HCT116 (cell line): ENCODE measurements around the gene SLC12A4. TPM values are rescaled to one million over a fixed set of nuclear protein-coding genes. Genes with fewer than 3 reads are reported as not detected.

Experiments
- ATAC-seq: fragments of 200-7000 bp; cut with Tn5 transposase; 2 replicates; pipeline ENCODE4 v1.9.1; 2020; ENCODE audit warnings: mild to moderate bottlenecking, moderate library complexity
- BruUV-seq: library from RNA; stranded (reverse); fragments of 400-500 nt; replicated peaks from 2 replicates; lab custom pipeline; 2021; lab: Mats Ljungman, UMichigan
- CTCF ChIA-PET: fragments of 300-600 bp; sonication (Branson Sonifier 250); formaldehyde crosslinking; loops from one replicate; lab custom pipeline; 2021; ENCODE audit warnings: antibody characterized with exemption; lab: Charles Lee
- POLR2A ChIA-PET: fragments of 300-600, 350-600 bp; sonication (Branson Sonifier 250); formaldehyde crosslinking; loops from one replicate; lab custom pipeline; 2021; ENCODE audit warnings: antibody characterized with exemption; lab: Charles Lee
- RAD21 ChIA-PET, 2 experiments: fragments of 300-600 bp; sonication (Branson Sonifier 250); formaldehyde crosslinking; loops; one replicate each; lab custom pipeline; 2023; ENCODE audit warnings: low total read pairs in 2 of 2; ENCODE audit not compliant: uncharacterized antibody in 2 of 2, unreplicated experiment in 2 of 2, low non-redundant PET in 1 of 2; lab: Charles Lee
- DNase-seq: peaks from one replicate; pipeline ENCODE4 v3.0.0-alpha.2; 2010; ENCODE audit warnings: low read depth, low spot score
- H2AFZ ChIP-seq: fragments of 200-600 bp; shearing (Covaris generic), sonication (generic); 2 replicates; pipeline ENCODE4 v1.6.1; 2017; ENCODE audit warnings: low read depth, mixed run types, mixed read lengths, antibody characterized with exemption, low read length; ENCODE audit not compliant: poor library complexity, severe bottlenecking
- H3K27ac ChIP-seq: 2 replicates; pipeline ENCODE4 v1.5.1; 2012; ENCODE audit warnings: low read depth, low read length
- H3K27me3 ChIP-seq: fragments of 200-600 bp; sonication (generic); 2 replicates; pipeline ENCODE4 v1.6.1; 2016; ENCODE audit warnings: mixed run types, low read length, mixed read lengths; ENCODE audit not compliant: insufficient read depth
- H3K36me3 ChIP-seq, 2 experiments: fragments of 200-500 bp in 1 of 2; fragments of 200-600 bp in 1 of 2; sonication (Bioruptor generic) in 1 of 2; sonication (generic) in 1 of 2; 2 replicates each; pipeline versions ENCODE4 v1.5.1 to v1.6.1; 2014 to 2016; ENCODE audit warnings: low read length in 2 of 2, inconsistent platforms in 1 of 2, mixed read lengths in 1 of 2, mixed run types in 1 of 2; ENCODE audit not compliant: insufficient read depth in 2 of 2, control insufficient read depth in 1 of 2
- H3K4me1 ChIP-seq, 2 experiments: fragments of 200-600 bp in 1 of 2; sonication (generic) in 1 of 2; 2 replicates each; pipeline versions ENCODE4 v1.5.1 to v1.6.1; 2012 to 2017; ENCODE audit warnings: low read length in 2 of 2, inconsistent platforms in 1 of 2, mild to moderate bottlenecking in 1 of 2, mixed read lengths in 1 of 2, mixed run types in 1 of 2, moderate library complexity in 1 of 2; ENCODE audit not compliant: insufficient read depth in 2 of 2, control insufficient read depth in 1 of 2
- H3K4me2 ChIP-seq: fragments of 200-600 bp; sonication (generic); 2 replicates; pipeline ENCODE4 v1.6.1; 2017; ENCODE audit warnings: mixed run types, low read length, mixed read lengths
- H3K4me3 ChIP-seq, 2 experiments: fragments of 200-600 bp in 1 of 2; sonication (generic) in 1 of 2; replicated peaks in 1 of 2; 2 replicates each; pipeline ENCODE4 v1.5.1; 2011 to 2016; ENCODE audit warnings: low read length in 2 of 2, control low read depth in 1 of 2, low read depth in 1 of 2, mild to moderate bottlenecking in 1 of 2, mixed read lengths in 1 of 2, mixed run types in 1 of 2
- H3K79me2 ChIP-seq: fragments of 200-600 bp; sonication (generic); 2 replicates; pipeline ENCODE4 v1.6.1; 2017; ENCODE audit warnings: mild to moderate bottlenecking, mixed run types, low read length, moderate library complexity, mixed read lengths; ENCODE audit not compliant: insufficient read depth
- H3K9ac ChIP-seq: fragments of 200-600 bp; sonication (generic); 2 replicates; pipeline ENCODE4 v1.6.1; 2016; ENCODE audit warnings: low read length, mixed read lengths
- H3K9me2 ChIP-seq: fragments of 200-600 bp; sonication (generic), shearing (Covaris generic); 2 replicates; pipeline ENCODE4 v1.6.1; 2017; ENCODE audit warnings: mixed run types, mild to moderate bottlenecking, moderate library complexity; ENCODE audit not compliant: insufficient read depth
- H3K9me3 ChIP-seq, 2 experiments: fragments of 200-500 bp in 1 of 2; fragments of 200-600 bp in 1 of 2; sonication (Bioruptor generic) in 1 of 2; sonication (generic) in 1 of 2; 2 replicates each; pipeline ENCODE4 v1.6.1; 2014 to 2017; ENCODE audit warnings: low read length in 2 of 2, mixed read lengths in 2 of 2, inconsistent platforms in 1 of 2, low read depth in 1 of 2, mild to moderate bottlenecking in 1 of 2, mixed run types in 1 of 2, moderate library complexity in 1 of 2; ENCODE audit not compliant: control insufficient read depth in 1 of 2, insufficient read depth in 1 of 2
- H4K20me1 ChIP-seq: fragments of 200-600 bp; sonication (generic), shearing (Covaris generic); 2 replicates; pipeline ENCODE4 v1.6.1; 2017; ENCODE audit warnings: mixed run types, mild to moderate bottlenecking, moderate library complexity; ENCODE audit not compliant: insufficient read depth
- ATF3 ChIP-seq: IDR thresholded peaks from 2 replicates; pipeline ENCODE4 v1.6.1; 2012
- EGR1 ChIP-seq: IDR thresholded peaks from 2 replicates; pipeline ENCODE4 v1.6.1; 2012; ENCODE audit warnings: low read depth
- JUND ChIP-seq: IDR thresholded peaks from 2 replicates; pipeline ENCODE4 v1.6.1; 2012
- RAD21 ChIP-seq: IDR thresholded peaks from 2 replicates; pipeline ENCODE4 v1.6.1; 2012; ENCODE audit warnings: low read depth, mild to moderate bottlenecking
- TCF7L2 ChIP-seq: IDR thresholded peaks from 2 replicates; pipeline ENCODE4 v1.7.0; 2011; ENCODE audit warnings: borderline replicate concordance, inconsistent platforms; ENCODE audit not compliant: insufficient read depth, insufficient read length; ENCODE audit errors: extremely low read depth
- intact Hi-C: fragments of 100-400 bp; cut with micrococcal nuclease; formaldehyde crosslinking; loops from 2 replicates; pipeline ENCODE4 v1.10.0; 2022
- total RNA-seq: library from RNA; stranded (reverse); gene quantifications from one replicate; pipeline ENCODE4 v1.2.1, GENCODE V29; 2021; ENCODE audit not compliant: unreplicated experiment
- TF ChIP-seq, protein P1 (sequence below): IDR thresholded peaks from 2 replicates; pipeline ENCODE4 v1.6.1; 2012

SLC12A4 gene
- total RNA-seq, 1 experiment from 2014 or later, result 46.0 TPM

DNA sequence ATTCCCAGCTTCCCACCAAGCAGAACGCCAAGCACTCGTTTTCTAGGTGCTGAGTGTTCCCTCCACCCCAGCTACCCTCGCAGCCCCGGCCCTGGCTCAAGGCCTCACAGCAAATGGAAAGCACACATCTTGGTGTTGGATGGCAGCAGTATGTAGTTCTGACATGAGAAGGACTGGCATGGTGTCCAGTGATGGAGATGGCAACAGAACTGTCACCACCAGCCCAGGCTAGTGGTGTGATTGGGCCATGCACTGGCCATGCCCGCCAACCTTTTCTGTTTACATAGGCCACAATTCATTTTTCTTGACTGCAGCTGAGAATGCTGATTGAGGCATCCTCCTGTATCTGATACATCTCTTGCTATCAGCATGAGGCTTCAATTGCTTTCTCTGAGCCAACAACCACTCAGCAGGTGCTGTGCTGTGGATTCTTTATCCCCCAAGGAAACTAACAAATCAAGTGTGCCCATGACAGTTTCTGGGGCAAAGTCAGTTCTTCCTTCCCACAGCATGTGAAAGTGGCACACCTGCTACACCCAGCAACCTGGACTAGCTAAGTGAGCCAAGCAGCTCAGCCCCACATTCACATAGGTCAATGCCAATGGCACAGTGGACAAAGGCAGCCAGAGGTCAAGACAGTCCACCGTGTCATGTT, 3.8 kb downstream of the SLC12A4 start:
- Histone ChIP-seq H2AFZ (no peak overlapping the region), H4K20me1 (no peaks in the 10 kb centered on the region), H3K79me2 (peaks cover 32% of the 10 kb centered on the region), H3K4me2 (no peak overlapping the region), H3K27me3 (no peaks in the 10 kb centered on the region), H3K36me3 (peaks cover 6 to 8% of the 10 kb centered on the region in 2 experiments; a peak in 2 of 4 replicates), H3K4me3 (no peak overlapping the region), H3K9ac (no peak overlapping the region), H3K9me2 (no peaks in the 10 kb centered on the region), H3K4me1 (peaks cover 21 to 26% of the 10 kb centered on the region in 2 experiments), H3K9me3 (no peaks in the 10 kb centered on the region), H3K27ac (no peak overlapping the region)
- POLR2A ChIA-PET, result no interaction called here
- TF ChIP-seq TCF7L2 (no peak), ATF3 (no peak)
- RAD21 ChIA-PET, result no interaction called here
- CTCF ChIA-PET, result no interaction called here
- DNase-seq, result no peak
- intact Hi-C loops, result no loop called here
- no peak for ATAC-seq
- BruUV-seq, result no TSS peak

- RAD21 ChIA-PET, result no interaction called here
- BruUV-seq, result no TSS peak
- POLR2A ChIA-PET, result no interaction called here
- intact Hi-C loops, result no loop called here
- H3K4me3 ChIP-seq, result no peak overlapping the region
- H3K9me2 ChIP-seq, result no peaks in the 10 kb centered on the region
- no peak overlapping the region for H2AFZ ChIP-seq
- H4K20me1 ChIP-seq, result no peaks in the 10 kb centered on the region
- H3K79me2 ChIP-seq, result peaks cover 32% of the 10 kb centered on the region
- DNase-seq (no peak), ATAC-seq (no peak)
- CTCF ChIA-PET, result no interaction called here
- peaks cover 6 to 8% of the 10 kb centered on the region in 2 experiments; a peak in 2 of 4 replicates for H3K36me3 ChIP-seq
- H3K9me3 ChIP-seq, result no peaks in the 10 kb centered on the region
- no peaks in the 10 kb centered on the region for H3K27me3 ChIP-seq
- TF ChIP-seq RAD21 (no peak), EGR1 (no peak), JUND (no peak)
- TF ChIP-seq, protein P1, sequence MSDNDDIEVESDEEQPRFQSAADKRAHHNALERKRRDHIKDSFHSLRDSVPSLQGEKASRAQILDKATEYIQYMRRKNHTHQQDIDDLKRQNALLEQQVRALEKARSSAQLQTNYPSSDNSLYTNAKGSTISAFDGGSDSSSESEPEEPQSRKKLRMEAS, result no peak
- H3K9ac ChIP-seq, result no peak overlapping the region
- H3K27ac ChIP-seq, result no peak overlapping the region
- no peak overlapping the region for H3K4me2 ChIP-seq
- peaks cover 20 to 23% of the 10 kb centered on the region in 2 experiments for H3K4me1 ChIP-seq
Observed at GRCh38 chr16:67963662-67964321, 4.6 kb downstream of the SLC12A4 start.
